Spleen (tissue), 7 donors: ENCODE results near the gene SLC2A2.

Source experiments
- POLR2A ChIP-seq, 3 donors: fragments of 450-650 bp; IDR thresholded peaks; one replicate each; pipeline ENCODE4 v1.5.1; 2017; ENCODE audit warnings: antibody characterized with exemption in 3 of 3, mild to moderate bottlenecking in 1 of 3
- TF ChIP-seq, protein P1 (sequence below), 11 experiments: fragments of 200-600 bp in 7 of 11; fragments of 450-650 bp in 4 of 11; sonication (generic) in 4 of 11; IDR thresholded peaks in 8 of 11; conservative IDR thresholded peaks in 3 of 11; 1 replicate in 7 of 11; 2 replicates in 4 of 11; pipeline versions ENCODE4 v1.4.0 to v1.8.0; 2016 to 2021; ENCODE audit warnings: antibody characterized with exemption in 11 of 11, inconsistent platforms in 4 of 11, mild to moderate bottlenecking in 1 of 11
- donor health status: DM: no; HTN: no; CAD: no; lungs with moderate emphysema.
- donor health status: DM: no; HTN: no; CAD: no.
- donor health status: DM: no; HTN: no; CAD: no.

DNA sequence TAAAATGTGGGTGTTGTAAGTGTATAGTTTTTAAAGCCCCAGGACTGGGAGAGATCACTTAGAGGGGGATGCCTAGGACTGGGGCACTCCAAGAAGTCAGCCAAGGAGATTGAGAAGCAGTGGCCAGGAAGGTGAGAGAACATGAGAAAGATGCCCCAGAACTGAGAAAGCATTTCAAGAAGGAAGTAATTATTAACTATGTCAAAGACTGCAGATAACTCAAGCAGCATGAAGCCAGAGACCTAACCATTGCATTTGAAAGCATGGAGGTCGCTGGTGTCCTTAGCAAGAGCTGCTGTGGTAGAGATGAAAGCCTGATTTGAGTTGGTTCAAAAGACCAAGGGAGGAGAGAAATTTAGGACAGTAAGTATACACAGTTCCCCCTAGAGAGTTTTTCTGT lies 30.6 kb upstream of the SLC2A2 start:
- TF ChIP-seq, protein P1, sequence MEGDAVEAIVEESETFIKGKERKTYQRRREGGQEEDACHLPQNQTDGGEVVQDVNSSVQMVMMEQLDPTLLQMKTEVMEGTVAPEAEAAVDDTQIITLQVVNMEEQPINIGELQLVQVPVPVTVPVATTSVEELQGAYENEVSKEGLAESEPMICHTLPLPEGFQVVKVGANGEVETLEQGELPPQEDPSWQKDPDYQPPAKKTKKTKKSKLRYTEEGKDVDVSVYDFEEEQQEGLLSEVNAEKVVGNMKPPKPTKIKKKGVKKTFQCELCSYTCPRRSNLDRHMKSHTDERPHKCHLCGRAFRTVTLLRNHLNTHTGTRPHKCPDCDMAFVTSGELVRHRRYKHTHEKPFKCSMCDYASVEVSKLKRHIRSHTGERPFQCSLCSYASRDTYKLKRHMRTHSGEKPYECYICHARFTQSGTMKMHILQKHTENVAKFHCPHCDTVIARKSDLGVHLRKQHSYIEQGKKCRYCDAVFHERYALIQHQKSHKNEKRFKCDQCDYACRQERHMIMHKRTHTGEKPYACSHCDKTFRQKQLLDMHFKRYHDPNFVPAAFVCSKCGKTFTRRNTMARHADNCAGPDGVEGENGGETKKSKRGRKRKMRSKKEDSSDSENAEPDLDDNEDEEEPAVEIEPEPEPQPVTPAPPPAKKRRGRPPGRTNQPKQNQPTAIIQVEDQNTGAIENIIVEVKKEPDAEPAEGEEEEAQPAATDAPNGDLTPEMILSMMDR (IDR thresholded peaks at IDR 0.05 in 8 of 11, conservative IDR thresholded peaks at IDR 0.05 in 3 of 11), result no peak
- no peak for TF ChIP-seq POLR2A (IDR thresholded peaks at IDR 0.05)
